BLaER1 (cell line): ENCODE data around the gene TMEM201.
"Not testable (repeated sequence)": the region's sequence is repeated elsewhere in the genome, so short reads cannot be mapped to it uniquely, and the experiment has no call there.

Experiments used
- H3K27ac ChIP-seq: shearing (Covaris generic); formaldehyde crosslinking; 2 replicates; pipeline ENCODE4 v1.8.1; 2022
- H3K27me3 ChIP-seq: shearing (Covaris generic); formaldehyde crosslinking; 2 replicates; pipeline ENCODE4 v1.8.1; 2022
- H3K36me3 ChIP-seq: shearing (Covaris generic); formaldehyde crosslinking; 2 replicates; pipeline ENCODE4 v1.8.1; 2022
- H3K4me1 ChIP-seq: shearing (Covaris generic); formaldehyde crosslinking; 2 replicates; pipeline ENCODE4 v1.8.1; 2022
- H3K4me2 ChIP-seq: shearing (Covaris generic); formaldehyde crosslinking; 2 replicates; pipeline ENCODE4 v1.8.1; 2022
- H3K4me3 ChIP-seq: shearing (Covaris generic); formaldehyde crosslinking; 2 replicates; pipeline ENCODE4 v1.8.1; 2022
- H3K9ac ChIP-seq: shearing (Covaris generic); formaldehyde crosslinking; 2 replicates; pipeline ENCODE4 v1.8.1; 2022
- H3K9me3 ChIP-seq: shearing (Covaris generic); formaldehyde crosslinking; 2 replicates; pipeline ENCODE4 v1.8.1; 2022
- H4K20me1 ChIP-seq: shearing (Covaris generic); formaldehyde crosslinking; 2 replicates; pipeline ENCODE4 v1.8.1; 2022
- Cebpa-rat ChIP-seq: shearing (Covaris generic); IDR thresholded peaks from 2 replicates; pipeline ENCODE4 v1.8.1; 2022

The TMEM201 gene

GRCh38 chr1:9557624-9558023, 31.1 kb upstream of the TMEM201 start:
- Histone ChIP-seq H4K20me1 (peaks cover 69% of the 10 kb centered on the region), H3K9me3 (no peaks in the 10 kb centered on the region; the same call in 1 of the 2 replicates), H3K36me3 (peaks cover 89% of the 10 kb centered on the region), H3K27ac (no peak overlapping the region), H3K4me3 (no peak overlapping the region), H3K4me2 (no peak overlapping the region), H3K9ac (no peak overlapping the region), H3K27me3 (no peaks in the 10 kb centered on the region), H3K4me1 (no peaks in the 10 kb centered on the region)
- no peak for TF ChIP-seq Cebpa-rat

GRCh38 chr1:9558271-9558945, 30.3 kb upstream of the TMEM201 start:
- H3K4me3 ChIP-seq: no peak overlapping the region

GRCh38 chr1:9558946-9559545, 29.7 kb upstream of the TMEM201 start:
- H3K9me3 ChIP-seq: peaks cover 8% of the 10 kb centered on the region
- H3K4me3 ChIP-seq: no peak overlapping the region
- no peak overlapping the region for H3K9ac ChIP-seq
- H3K27me3 ChIP-seq: no peaks in the 10 kb centered on the region
- no peak overlapping the region for H3K27ac ChIP-seq
- H4K20me1 ChIP-seq: peaks cover 54% of the 10 kb centered on the region
- H3K4me1 ChIP-seq: no peaks in the 10 kb centered on the region
- peaks cover 89% of the 10 kb centered on the region for H3K36me3 ChIP-seq
- no peak for TF ChIP-seq Cebpa-rat
- H3K4me2 ChIP-seq: no peak overlapping the region

More at GRCh38 chr1:9558271-9558945, 30.3 kb upstream of the TMEM201 start:
- H3K4me2 ChIP-seq: no peak overlapping the region
- no peaks in the 10 kb centered on the region for H3K27me3 ChIP-seq
- H3K4me1 ChIP-seq: no peaks in the 10 kb centered on the region
- H3K9me3 ChIP-seq: peaks cover 1% of the 10 kb centered on the region; the same call in 1 of the 2 replicates
- H3K9ac ChIP-seq: no peak overlapping the region
- peaks cover 89% of the 10 kb centered on the region for H3K36me3 ChIP-seq
- H4K20me1 ChIP-seq: peaks cover 61% of the 10 kb centered on the region
- H3K27ac ChIP-seq: no peak overlapping the region
- no peak for TF ChIP-seq Cebpa-rat

- peaks cover 1% of the 10 kb centered on the region; the same call in 1 of the 2 replicates for H3K4me1 ChIP-seq
- no peak overlapping the region for H3K4me2 ChIP-seq
- H4K20me1 ChIP-seq: peaks cover 49% of the 10 kb centered on the region
- TF ChIP-seq Cebpa-rat: no peak
- no peaks in the 10 kb centered on the region for H3K27me3 ChIP-seq
- peaks cover 11% of the 10 kb centered on the region for H3K9me3 ChIP-seq
- H3K4me3 ChIP-seq: no peak overlapping the region
- no peak overlapping the region for H3K27ac ChIP-seq
- H3K36me3 ChIP-seq: peaks cover 88% of the 10 kb centered on the region
- H3K9ac ChIP-seq: no peak overlapping the region
Measured at GRCh38 chr1:9559673-9560072, 29.0 kb upstream of the TMEM201 start.

- peaks cover 84% of the 10 kb centered on the region for H3K36me3 ChIP-seq
- H3K4me3 ChIP-seq: not testable (repeated sequence)
Measured at GRCh38 chr1:9560090-9560489, 28.6 kb upstream of the TMEM201 start.

GRCh38 chr1:9561429-9561828, 27.3 kb upstream of the TMEM201 start:
- H3K4me2 ChIP-seq: no peak overlapping the region
- no peaks in the 10 kb centered on the region for H3K27me3 ChIP-seq
- no peak overlapping the region for H3K9ac ChIP-seq
- no peak for TF ChIP-seq Cebpa-rat
- peaks cover 15% of the 10 kb centered on the region for H3K4me1 ChIP-seq
- no peak overlapping the region for H3K27ac ChIP-seq
- H3K4me3 ChIP-seq: no peak overlapping the region
- peaks cover 76% of the 10 kb centered on the region for H3K36me3 ChIP-seq
- H3K9me3 ChIP-seq: peaks cover 11% of the 10 kb centered on the region
- peaks cover 37% of the 10 kb centered on the region for H4K20me1 ChIP-seq

More at GRCh38 chr1:9560090-9560489, 28.6 kb upstream of the TMEM201 start:
- peaks cover 49% of the 10 kb centered on the region for H4K20me1 ChIP-seq
- H3K9me3 ChIP-seq: peaks cover 11% of the 10 kb centered on the region
- H3K4me2 ChIP-seq, H3K4me1 ChIP-seq, H3K9ac ChIP-seq, H3K27me3 ChIP-seq, H3K27ac ChIP-seq: not testable (repeated sequence)

- no peak for TF ChIP-seq Cebpa-rat
- Histone ChIP-seq H3K9me3 (peaks cover under 1% of the 10 kb centered on the region), H3K4me1 (peaks cover 51% of the 10 kb centered on the region), H3K27me3 (no peaks in the 10 kb centered on the region), H4K20me1 (peaks cover 53% of the 10 kb centered on the region), H3K27ac (no peak overlapping the region), H3K4me2 (peak overlapping the region; percentile 70), H3K36me3 (peaks cover 42% of the 10 kb centered on the region), H3K4me3 (no peak overlapping the region), H3K9ac (no peak overlapping the region)
Measured at GRCh38 chr1:9569267-9569666, 19.4 kb upstream of the TMEM201 start.

- peaks cover 53% of the 10 kb centered on the region for H4K20me1 ChIP-seq
- not testable (repeated sequence) for H3K9ac ChIP-seq
Measured at GRCh38 chr1:9570886-9571529, 17.7 kb upstream of the TMEM201 start.

GRCh38 chr1:9573723-9574122, 15.0 kb upstream of the TMEM201 start:
- H3K27ac ChIP-seq: no peak overlapping the region
- H3K9ac ChIP-seq: no peak overlapping the region
- H3K4me1 ChIP-seq: peaks cover 17% of the 10 kb centered on the region
- peaks cover 31% of the 10 kb centered on the region for H3K36me3 ChIP-seq
- no peak for TF ChIP-seq Cebpa-rat
- peak overlapping the region; percentile 29; the same call in 1 of the 2 replicates for H3K4me2 ChIP-seq
- H4K20me1 ChIP-seq: peaks cover 40% of the 10 kb centered on the region
- no peaks in the 10 kb centered on the region for H3K27me3 ChIP-seq
- H3K9me3 ChIP-seq: no peaks in the 10 kb centered on the region
- no peak overlapping the region for H3K4me3 ChIP-seq

More at GRCh38 chr1:9570886-9571529, 17.7 kb upstream of the TMEM201 start:
- Histone ChIP-seq H3K36me3 (peaks cover 38% of the 10 kb centered on the region), H3K4me1 (peaks cover 36% of the 10 kb centered on the region)
- not testable (repeated sequence) for H3K27me3 ChIP-seq, H3K4me3 ChIP-seq, H3K4me2 ChIP-seq, H3K9me3 ChIP-seq, H3K27ac ChIP-seq

- H3K27me3 ChIP-seq: no peaks in the 10 kb centered on the region
- H3K4me1 ChIP-seq: peaks cover 7% of the 10 kb centered on the region
- H3K36me3 ChIP-seq: peaks cover 22% of the 10 kb centered on the region
- H4K20me1 ChIP-seq: peaks cover 23% of the 10 kb centered on the region; the same call in 1 of the 2 replicates
- no peak overlapping the region for H3K4me3 ChIP-seq
- TF ChIP-seq Cebpa-rat: no peak
- no peak overlapping the region for H3K27ac ChIP-seq
- H3K4me2 ChIP-seq: no peak overlapping the region
- no peaks in the 10 kb centered on the region for H3K9me3 ChIP-seq
- H3K9ac ChIP-seq: no peak overlapping the region
Measured at GRCh38 chr1:9575486-9575885, 13.2 kb upstream of the TMEM201 start.
